Endothelial cell (in vitro differentiated cells): Measurements from ENCODE around the gene DEF6. TPM values are rescaled to one million over a fixed set of nuclear protein-coding genes. Genes with fewer than 3 reads are reported as not detected.
A peak's percentile ranks its signal among the peaks of the same experiment; 100 is the strongest.

ENCODE experiments used
- DNase-seq: peaks from one replicate; pipeline ENCODE4 v3.0.0; 2021; ENCODE audit warnings: low spot score
- H3K27ac Mint-ChIP-seq: one replicate; pipeline ENCODE4 v1.8.0; 2021; ENCODE audit warnings: mixed read lengths, inconsistent platforms; ENCODE audit not compliant: unreplicated experiment
- H3K27me3 Mint-ChIP-seq: one replicate; pipeline ENCODE4 v1.8.0; 2021; ENCODE audit warnings: mild to moderate bottlenecking, moderate library complexity, mixed read lengths, inconsistent platforms; ENCODE audit not compliant: unreplicated experiment
- H3K36me3 Mint-ChIP-seq: one replicate; pipeline ENCODE4 v1.8.0; 2021; ENCODE audit warnings: mild to moderate bottlenecking, low read depth, mixed read lengths, inconsistent platforms; ENCODE audit not compliant: unreplicated experiment
- H3K4me1 Mint-ChIP-seq: one replicate; pipeline ENCODE4 v1.8.0; 2021; ENCODE audit warnings: mild to moderate bottlenecking, mixed read lengths, inconsistent platforms; ENCODE audit not compliant: unreplicated experiment
- H3K4me3 Mint-ChIP-seq: one replicate; pipeline ENCODE4 v1.8.0; 2021; ENCODE audit warnings: mild to moderate bottlenecking, mixed read lengths, inconsistent platforms; ENCODE audit not compliant: unreplicated experiment
- H3K9me3 Mint-ChIP-seq: one replicate; pipeline ENCODE4 v1.8.0; 2021; ENCODE audit warnings: mixed read lengths, inconsistent platforms; ENCODE audit not compliant: unreplicated experiment
- CTCF ChIP-seq: fragments of 200-600 bp; sonication (generic); IDR thresholded peaks from one replicate; pipeline ENCODE4 v1.5.0; 2021; ENCODE audit warnings: antibody characterized with exemption; ENCODE audit not compliant: unreplicated experiment
- total RNA-seq: library from RNA; stranded (reverse); fragmentation: NEBNext Ultra II Directional; extraction: Animal tissue kit (Norgen Biotek cat#: 25700); gene quantifications from one replicate; pipeline ENCODE4 v1.2.1, GENCODE V29; 2021; ENCODE audit not compliant: unreplicated experiment

The DEF6 gene
- total RNA-seq, 1 donor from 2014 or later = 24.0 TPM

GRCh38 chr6:35343835-35344550, 46.4 kb downstream of the DEF6 start:
- H3K9me3 Mint-ChIP-seq = no peaks in the 10 kb centered on the region
- peaks cover 37% of the 10 kb centered on the region for H3K4me1 Mint-ChIP-seq
- H3K4me3 Mint-ChIP-seq = peak overlapping the region; percentile 97
- no peak for TF ChIP-seq CTCF
- peaks cover 15% of the 10 kb centered on the region for H3K36me3 Mint-ChIP-seq
- H3K27ac Mint-ChIP-seq = peak overlapping the region; percentile 86
- no peak for DNase-seq
- H3K27me3 Mint-ChIP-seq = peaks cover 6% of the 10 kb centered on the region

- H3K27me3 Mint-ChIP-seq = peaks cover 3% of the 10 kb centered on the region
These were observed 53.8 kb downstream of the DEF6 start for GRCh38 chr6:35351422-35351821.

GRCh38 chr6:35352735-35353134, 55.1 kb downstream of the DEF6 start:
- no peak for DNase-seq
- Mint-ChIP-seq H3K27ac (no peak overlapping the region), H3K4me3 (peak overlapping the region; percentile 67), H3K27me3 (peaks cover 3% of the 10 kb centered on the region), H3K9me3 (no peaks in the 10 kb centered on the region), H3K4me1 (peaks cover 27% of the 10 kb centered on the region), H3K36me3 (peaks cover 54% of the 10 kb centered on the region)
- no peak for TF ChIP-seq CTCF

More at GRCh38 chr6:35351422-35351821, 53.8 kb downstream of the DEF6 start:
- no peak overlapping the region for H3K4me3 Mint-ChIP-seq
- no peaks in the 10 kb centered on the region for H3K9me3 Mint-ChIP-seq
- TF ChIP-seq CTCF = no peak
- no peak for DNase-seq
- H3K4me1 Mint-ChIP-seq = peaks cover 28% of the 10 kb centered on the region
- peaks cover 47% of the 10 kb centered on the region for H3K36me3 Mint-ChIP-seq
- H3K27ac Mint-ChIP-seq = no peak overlapping the region

GRCh38 chr6:35354361-35355135, 56.9 kb downstream of the DEF6 start:
- TF ChIP-seq CTCF = no peak
- no peaks in the 10 kb centered on the region for H3K9me3 Mint-ChIP-seq
- no peak overlapping the region for H3K27ac Mint-ChIP-seq
- no peak for DNase-seq
- no peak overlapping the region for H3K4me3 Mint-ChIP-seq
- peaks cover 6% of the 10 kb centered on the region for H3K27me3 Mint-ChIP-seq
- peaks cover 18% of the 10 kb centered on the region for H3K4me1 Mint-ChIP-seq
- peaks cover 59% of the 10 kb centered on the region for H3K36me3 Mint-ChIP-seq

- H3K27me3 Mint-ChIP-seq = peaks cover 4% of the 10 kb centered on the region
- H3K4me3 Mint-ChIP-seq = no peak overlapping the region
- TF ChIP-seq CTCF = no peak
- peaks cover 51% of the 10 kb centered on the region for H3K36me3 Mint-ChIP-seq
- peaks cover 19% of the 10 kb centered on the region for H3K4me1 Mint-ChIP-seq
- DNase-seq = no peak
- H3K27ac Mint-ChIP-seq = no peak overlapping the region
- H3K9me3 Mint-ChIP-seq = no peaks in the 10 kb centered on the region
These were observed 58.8 kb downstream of the DEF6 start for GRCh38 chr6:35356391-35356790.
